Measurements from ENCODE around the gene TNRC6A.

TNRC6A gene

GRCh38 chr16:24847358-24847664 lies 117.9 kb downstream of the TNRC6A start:
- no peak for DNase-seq (ENCODE audit: low read depth)
- H3K4me3 ChIP-seq (ENCODE audit: low read depth, low read length), result no peak overlapping the region
- TF ChIP-seq CTCF (IDR thresholded peaks at IDR 0.05; ENCODE audit: low read depth, low read length, missing control alignments), result no peak

- no peak for DNase-seq (ENCODE audit: low read depth)
- TF ChIP-seq CTCF (IDR thresholded peaks at IDR 0.05; ENCODE audit: low read depth, low read length, missing control alignments), result no peak
- H3K4me3 ChIP-seq (ENCODE audit: low read depth, low read length), result no peak overlapping the region
Observed at GRCh38 chr16:24848065-24848464, 118.6 kb downstream of the TNRC6A start.

GRCh38 chr16:24849641-24850040 lies 120.2 kb downstream of the TNRC6A start:
- no peak for DNase-seq (ENCODE audit: low read depth)
- H3K4me3 ChIP-seq (ENCODE audit: low read depth, low read length), result no peak overlapping the region
- no peak for TF ChIP-seq CTCF (IDR thresholded peaks at IDR 0.05; ENCODE audit: low read depth, low read length, missing control alignments)

GRCh38 chr16:24850289-24850938 lies 121.0 kb downstream of the TNRC6A start:
- H3K4me3 ChIP-seq (ENCODE audit: low read depth, low read length), result no peak overlapping the region
- TF ChIP-seq CTCF (IDR thresholded peaks at IDR 0.05; ENCODE audit: low read depth, low read length, missing control alignments), result no peak
- DNase-seq (ENCODE audit: low read depth), result no peak

GRCh38 chr16:24851700-24852099 lies 122.2 kb downstream of the TNRC6A start:
- H3K4me3 ChIP-seq (ENCODE audit: low read depth, low read length), result no peak overlapping the region
- no peak for TF ChIP-seq CTCF (IDR thresholded peaks at IDR 0.05; ENCODE audit: low read depth, low read length, missing control alignments)

GRCh38 chr16:24852281-24852721 lies 122.8 kb downstream of the TNRC6A start:
- no peak for TF ChIP-seq CTCF (IDR thresholded peaks at IDR 0.05; ENCODE audit: low read depth, low read length, missing control alignments)
- no peak for DNase-seq (ENCODE audit: low read depth)
- no peak overlapping the region for H3K4me3 ChIP-seq (ENCODE audit: low read depth, low read length)

More at GRCh38 chr16:24851700-24852099, 122.2 kb downstream of the TNRC6A start:
- no peak for DNase-seq (ENCODE audit: low read depth)

- no peak overlapping the region for H3K4me3 ChIP-seq (ENCODE audit: low read depth, low read length)
- DNase-seq (ENCODE audit: low read depth), result no peak
- no peak for TF ChIP-seq CTCF (IDR thresholded peaks at IDR 0.05; ENCODE audit: low read depth, low read length, missing control alignments)
Observed at GRCh38 chr16:24853169-24853824, 123.8 kb downstream of the TNRC6A start.

Data from GM12864 (cell line).